ENCODE measurements around the gene CARD11.

DNA sequence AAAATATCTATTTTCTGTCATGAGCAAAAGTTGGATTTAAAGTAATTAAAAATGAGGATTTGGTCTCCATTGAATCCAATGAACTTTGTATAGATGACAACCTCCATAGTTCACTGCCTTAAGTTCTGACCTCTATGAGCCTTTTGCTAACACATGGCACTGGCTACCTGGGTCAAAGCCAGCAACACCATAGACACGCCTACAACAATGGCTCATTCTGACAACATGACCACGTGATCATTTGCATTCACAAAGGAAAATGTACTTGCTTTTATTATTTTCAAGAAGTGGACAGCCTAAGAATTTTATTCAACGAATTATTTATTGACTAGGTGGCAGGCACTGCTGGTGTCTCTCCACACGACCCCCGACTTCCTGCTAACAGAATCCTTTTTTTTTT is 90.6 kb downstream of the CARD11 start:
- TF ChIP-seq, protein P1, sequence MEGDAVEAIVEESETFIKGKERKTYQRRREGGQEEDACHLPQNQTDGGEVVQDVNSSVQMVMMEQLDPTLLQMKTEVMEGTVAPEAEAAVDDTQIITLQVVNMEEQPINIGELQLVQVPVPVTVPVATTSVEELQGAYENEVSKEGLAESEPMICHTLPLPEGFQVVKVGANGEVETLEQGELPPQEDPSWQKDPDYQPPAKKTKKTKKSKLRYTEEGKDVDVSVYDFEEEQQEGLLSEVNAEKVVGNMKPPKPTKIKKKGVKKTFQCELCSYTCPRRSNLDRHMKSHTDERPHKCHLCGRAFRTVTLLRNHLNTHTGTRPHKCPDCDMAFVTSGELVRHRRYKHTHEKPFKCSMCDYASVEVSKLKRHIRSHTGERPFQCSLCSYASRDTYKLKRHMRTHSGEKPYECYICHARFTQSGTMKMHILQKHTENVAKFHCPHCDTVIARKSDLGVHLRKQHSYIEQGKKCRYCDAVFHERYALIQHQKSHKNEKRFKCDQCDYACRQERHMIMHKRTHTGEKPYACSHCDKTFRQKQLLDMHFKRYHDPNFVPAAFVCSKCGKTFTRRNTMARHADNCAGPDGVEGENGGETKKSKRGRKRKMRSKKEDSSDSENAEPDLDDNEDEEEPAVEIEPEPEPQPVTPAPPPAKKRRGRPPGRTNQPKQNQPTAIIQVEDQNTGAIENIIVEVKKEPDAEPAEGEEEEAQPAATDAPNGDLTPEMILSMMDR (IDR thresholded peaks at IDR 0.05; ENCODE audit: poor library complexity, severe bottlenecking): no peak
- no peak for TF ChIP-seq TAF1 (IDR thresholded peaks at IDR 0.05; ENCODE audit: low read depth)
- TF ChIP-seq, protein P2, sequence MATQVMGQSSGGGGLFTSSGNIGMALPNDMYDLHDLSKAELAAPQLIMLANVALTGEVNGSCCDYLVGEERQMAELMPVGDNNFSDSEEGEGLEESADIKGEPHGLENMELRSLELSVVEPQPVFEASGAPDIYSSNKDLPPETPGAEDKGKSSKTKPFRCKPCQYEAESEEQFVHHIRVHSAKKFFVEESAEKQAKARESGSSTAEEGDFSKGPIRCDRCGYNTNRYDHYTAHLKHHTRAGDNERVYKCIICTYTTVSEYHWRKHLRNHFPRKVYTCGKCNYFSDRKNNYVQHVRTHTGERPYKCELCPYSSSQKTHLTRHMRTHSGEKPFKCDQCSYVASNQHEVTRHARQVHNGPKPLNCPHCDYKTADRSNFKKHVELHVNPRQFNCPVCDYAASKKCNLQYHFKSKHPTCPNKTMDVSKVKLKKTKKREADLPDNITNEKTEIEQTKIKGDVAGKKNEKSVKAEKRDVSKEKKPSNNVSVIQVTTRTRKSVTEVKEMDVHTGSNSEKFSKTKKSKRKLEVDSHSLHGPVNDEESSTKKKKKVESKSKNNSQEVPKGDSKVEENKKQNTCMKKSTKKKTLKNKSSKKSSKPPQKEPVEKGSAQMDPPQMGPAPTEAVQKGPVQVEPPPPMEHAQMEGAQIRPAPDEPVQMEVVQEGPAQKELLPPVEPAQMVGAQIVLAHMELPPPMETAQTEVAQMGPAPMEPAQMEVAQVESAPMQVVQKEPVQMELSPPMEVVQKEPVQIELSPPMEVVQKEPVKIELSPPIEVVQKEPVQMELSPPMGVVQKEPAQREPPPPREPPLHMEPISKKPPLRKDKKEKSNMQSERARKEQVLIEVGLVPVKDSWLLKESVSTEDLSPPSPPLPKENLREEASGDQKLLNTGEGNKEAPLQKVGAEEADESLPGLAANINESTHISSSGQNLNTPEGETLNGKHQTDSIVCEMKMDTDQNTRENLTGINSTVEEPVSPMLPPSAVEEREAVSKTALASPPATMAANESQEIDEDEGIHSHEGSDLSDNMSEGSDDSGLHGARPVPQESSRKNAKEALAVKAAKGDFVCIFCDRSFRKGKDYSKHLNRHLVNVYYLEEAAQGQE (IDR thresholded peaks at IDR 0.05; ENCODE audit: borderline replicate concordance): no peak
- no peak for TF ChIP-seq EZH2 (IDR thresholded peaks at IDR 0.05; ENCODE audit: borderline replicate concordance, insufficient read depth, low read length, poor library complexity, severe bottlenecking)
- no peak for TF ChIP-seq EP300 (conservative IDR thresholded peaks at IDR 0.05; ENCODE audit: poor library complexity, severe bottlenecking)
- TF ChIP-seq POLR2AphosphoS5 (IDR thresholded peaks at IDR 0.05): no peak
- TF ChIP-seq RAD21 (conservative IDR thresholded peaks at IDR 0.05): no peak
